GM18867 (cell line): ENCODE measurements around the gene PIRT.

Experiments used
- ATAC-seq: cut with Tn5 transposase; IDR thresholded peaks from one replicate; pipeline ENCODE4 v1.9.1; 2021; ENCODE audit warnings: mild to moderate bottlenecking, moderate library complexity; ENCODE audit not compliant: unreplicated experiment

The PIRT gene

GRCh38 chr17:10790491-10791401 lies 47.1 kb downstream of the PIRT start:
- ATAC-seq: no peak

- no peak for ATAC-seq
These were observed 48.1 kb downstream of the PIRT start for GRCh38 chr17:10789694-10790271.

- ATAC-seq: no peak
These were observed 50.4 kb downstream of the PIRT start for GRCh38 chr17:10787306-10788045.

DNA sequence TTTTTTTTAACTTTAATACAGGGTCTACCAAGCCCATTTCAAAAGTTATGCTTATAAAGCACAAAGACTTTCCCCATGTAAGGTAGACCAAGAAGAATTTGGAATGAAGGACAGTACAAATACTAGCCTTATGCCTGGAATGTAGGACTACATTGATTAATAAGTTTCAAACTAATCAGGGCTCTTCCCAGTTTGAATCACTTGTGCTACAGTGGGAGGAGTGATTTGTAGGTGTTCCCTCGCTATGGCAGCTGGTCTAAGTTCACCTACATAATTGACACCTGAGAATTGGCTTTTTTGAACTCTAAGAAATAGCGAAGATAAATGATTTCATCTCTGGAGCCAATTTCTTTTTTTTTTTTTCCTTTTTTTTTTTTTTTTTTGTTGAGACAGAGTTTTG lies 52.6 kb downstream of the PIRT start:
- no peak for ATAC-seq

DNA sequence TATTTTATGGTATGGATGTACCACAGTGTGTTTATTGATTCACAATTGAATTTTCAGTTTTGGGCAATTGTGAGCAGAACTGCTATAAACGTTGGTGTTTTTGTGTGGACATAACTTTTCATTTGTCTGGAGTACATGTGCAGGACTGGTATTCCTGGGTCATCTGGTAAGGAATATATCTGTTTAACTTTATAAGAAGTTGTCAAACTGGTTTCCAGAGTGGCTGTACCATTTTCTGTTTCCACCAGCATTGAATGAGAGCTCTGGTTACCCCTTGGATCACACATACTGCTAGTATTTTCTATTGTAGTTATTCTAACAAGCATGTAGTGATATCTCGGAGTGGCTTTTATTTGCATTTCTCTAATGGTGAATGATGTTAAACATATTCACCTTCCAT lies 58.3 kb downstream of the PIRT start:
- ATAC-seq: no peak

GRCh38 chr17:10777890-10778289 lies 60.0 kb downstream of the PIRT start:
- no peak for ATAC-seq

- no peak for ATAC-seq
These were observed 60.6 kb downstream of the PIRT start for GRCh38 chr17:10777131-10777807.

- ATAC-seq: no peak
These were observed 61.5 kb downstream of the PIRT start for GRCh38 chr17:10776381-10776780.

- ATAC-seq: no peak
These were observed 62.0 kb downstream of the PIRT start for GRCh38 chr17:10775740-10776356.

GRCh38 chr17:10775058-10775457 lies 62.8 kb downstream of the PIRT start:
- ATAC-seq: no peak

GRCh38 chr17:10773391-10773790 lies 64.5 kb downstream of the PIRT start:
- ATAC-seq: no peak
